Testis (tissue), 2 donors: Measurements from ENCODE around the gene RPS10.

ENCODE experiments used
- POLR2A ChIP-seq: fragments of 450-650 bp; IDR thresholded peaks from one replicate; pipeline ENCODE4 v1.6.1; 2017; ENCODE audit warnings: antibody characterized with exemption, mild to moderate bottlenecking, moderate library complexity
- TF ChIP-seq, protein P1 (sequence below), 3 experiments: fragments of 450-650 bp in 2 of 3; fragments of 200-600 bp in 1 of 3; sonication (generic) in 1 of 3; IDR thresholded peaks; one replicate each; pipeline ENCODE4 v1.5.1; 2016 to 2019; ENCODE audit warnings: antibody characterized with exemption in 3 of 3, mild to moderate bottlenecking in 2 of 3, moderate library complexity in 1 of 3

- TF ChIP-seq, protein P1, sequence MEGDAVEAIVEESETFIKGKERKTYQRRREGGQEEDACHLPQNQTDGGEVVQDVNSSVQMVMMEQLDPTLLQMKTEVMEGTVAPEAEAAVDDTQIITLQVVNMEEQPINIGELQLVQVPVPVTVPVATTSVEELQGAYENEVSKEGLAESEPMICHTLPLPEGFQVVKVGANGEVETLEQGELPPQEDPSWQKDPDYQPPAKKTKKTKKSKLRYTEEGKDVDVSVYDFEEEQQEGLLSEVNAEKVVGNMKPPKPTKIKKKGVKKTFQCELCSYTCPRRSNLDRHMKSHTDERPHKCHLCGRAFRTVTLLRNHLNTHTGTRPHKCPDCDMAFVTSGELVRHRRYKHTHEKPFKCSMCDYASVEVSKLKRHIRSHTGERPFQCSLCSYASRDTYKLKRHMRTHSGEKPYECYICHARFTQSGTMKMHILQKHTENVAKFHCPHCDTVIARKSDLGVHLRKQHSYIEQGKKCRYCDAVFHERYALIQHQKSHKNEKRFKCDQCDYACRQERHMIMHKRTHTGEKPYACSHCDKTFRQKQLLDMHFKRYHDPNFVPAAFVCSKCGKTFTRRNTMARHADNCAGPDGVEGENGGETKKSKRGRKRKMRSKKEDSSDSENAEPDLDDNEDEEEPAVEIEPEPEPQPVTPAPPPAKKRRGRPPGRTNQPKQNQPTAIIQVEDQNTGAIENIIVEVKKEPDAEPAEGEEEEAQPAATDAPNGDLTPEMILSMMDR (IDR thresholded peaks at IDR 0.05), result peak; percentile 58 to 85 (median 84)
- TF ChIP-seq POLR2A, result no peak
Measured at GRCh38 chr6:34414999-34415858, 10.6 kb downstream of the RPS10 start.
